Sciatic nerve (tissue), 2 donors: ENCODE data around the gene BUD13. TPM values are rescaled to one million over a fixed set of nuclear protein-coding genes. Genes with fewer than 3 reads are reported as not detected.

Experiments used
- ATAC-seq: fragments of 200-7000 bp; cut with Tn5 transposase; one replicate; pipeline ENCODE4 v1.9.1; 2020; ENCODE audit warnings: mild to moderate bottlenecking, moderate library complexity
- DNase-seq: peaks from one replicate; pipeline ENCODE4 v3.0.0-alpha.2; 2020; ENCODE audit warnings: low spot score
- intact Hi-C: fragments of 100-400 bp; cut with DNase I; formaldehyde crosslinking; loops from one replicate; pipeline ENCODE4 v1.14.2; 2022
- total RNA-seq: library from RNA; stranded (reverse); fragmentation: NEBNext Ultra II Directional; extraction: Animal tissue kit (Norgen Biotek cat#: 25700); gene quantifications from one replicate; pipeline ENCODE4 v1.2.1, GENCODE V29; 2021
- donor health status: DM: no; HTN: no; CAD: no.
- donor health status: DM: no; HTN: no; CAD: no.

Gene BUD13
- total RNA-seq, 1 donor from 2014 or later: 16.9 TPM

GRCh38 chr11:116729501-116730240 is 43.1 kb downstream of the BUD13 start:
- ATAC-seq: no peak
- intact Hi-C loops: no loop called here
- DNase-seq: peak; percentile 50

- intact Hi-C loops: no loop called here
- DNase-seq: no peak
These were observed 44.8 kb downstream of the BUD13 start for GRCh38 chr11:116727990-116728389.

GRCh38 chr11:116725434-116726221 is 47.2 kb downstream of the BUD13 start:
- DNase-seq (no peak), ATAC-seq (peak; percentile 68)
- intact Hi-C loops: no loop called here

More at GRCh38 chr11:116727990-116728389, 44.8 kb downstream of the BUD13 start:
- ATAC-seq: no peak

- no peak for ATAC-seq
- DNase-seq: no peak
- intact Hi-C loops: no loop called here
These were observed 48.0 kb downstream of the BUD13 start for GRCh38 chr11:116724813-116725212.

GRCh38 chr11:116723511-116723910 is 49.3 kb downstream of the BUD13 start:
- ATAC-seq (no peak), DNase-seq (no peak)
- intact Hi-C loops: no loop called here

- no peak for DNase-seq
- intact Hi-C loops: no loop called here
- no peak for ATAC-seq
These were observed 50.8 kb downstream of the BUD13 start for GRCh38 chr11:116721988-116722387.

GRCh38 chr11:116720895-116721294 is 51.9 kb downstream of the BUD13 start:
- intact Hi-C loops: no loop called here
- DNase-seq (no peak), ATAC-seq (no peak)

GRCh38 chr11:116718955-116719501 is 53.8 kb downstream of the BUD13 start:
- ATAC-seq: no peak
- intact Hi-C loops: no loop called here
- no peak for DNase-seq

GRCh38 chr11:116716621-116717020 is 56.2 kb downstream of the BUD13 start:
- ATAC-seq: no peak
- intact Hi-C loops: no loop called here
- DNase-seq: no peak

GRCh38 chr11:116715383-116715782 is 57.4 kb downstream of the BUD13 start:
- ATAC-seq: no peak
- intact Hi-C loops: no loop called here
- no peak for DNase-seq

- no peak for ATAC-seq
- DNase-seq: no peak
- intact Hi-C loops: no loop called here
These were observed 57.9 kb downstream of the BUD13 start for GRCh38 chr11:116714902-116715301.

- no peak for ATAC-seq
- DNase-seq: no peak
These were observed 60.4 kb downstream of the BUD13 start for GRCh38 chr11:116712428-116712827.

GRCh38 chr11:116710762-116711161 is 62.0 kb downstream of the BUD13 start:
- ATAC-seq (no peak), DNase-seq (no peak)
- intact Hi-C loops: no loop called here

More at GRCh38 chr11:116712428-116712827, 60.4 kb downstream of the BUD13 start:
- intact Hi-C loops: no loop called here

GRCh38 chr11:116710001-116710674 is 62.6 kb downstream of the BUD13 start:
- intact Hi-C loops: no loop called here
- no peak for ATAC-seq
- DNase-seq: no peak

- intact Hi-C loops: no loop called here
- ATAC-seq: no peak
- no peak for DNase-seq
These were observed 65.0 kb downstream of the BUD13 start for GRCh38 chr11:116707746-116708145.

GRCh38 chr11:116707161-116707629 is 65.6 kb downstream of the BUD13 start:
- DNase-seq (no peak), ATAC-seq (no peak)
- intact Hi-C loops: no loop called here

- DNase-seq: peak; percentile 46
- ATAC-seq: no peak
- intact Hi-C loops: no loop called here
These were observed 69.4 kb downstream of the BUD13 start for GRCh38 chr11:116703421-116703820.

- no peak for DNase-seq
- intact Hi-C loops: no loop called here
- no peak for ATAC-seq
These were observed 69.9 kb downstream of the BUD13 start for GRCh38 chr11:116702772-116703385.

- DNase-seq: no peak
- intact Hi-C loops: no loop called here
These were observed 70.9 kb downstream of the BUD13 start for GRCh38 chr11:116701876-116702275.

More at GRCh38 chr11:116701876-116702275, 70.9 kb downstream of the BUD13 start:
- ATAC-seq: no peak
